GM12878 (cell line): ENCODE data around the gene DIRAS1. TPM values are rescaled to one million over a fixed set of nuclear protein-coding genes. Genes with fewer than 3 reads are reported as not detected.

Experiments used
- ATAC-seq: fragments of 200-7000 bp; cut with Tn5 transposase; 3 replicates; pipeline ENCODE4 v1.9.1; 2020; ENCODE audit warnings: mild to moderate bottlenecking, moderate library complexity
- BruUV-seq: library from RNA; stranded (reverse); fragments of 400-500 nt; replicated peaks from 2 replicates; lab custom pipeline; 2021; lab: Mats Ljungman, UMichigan
- CTCF ChIA-PET: fragments of 300-600 bp; sonication (Branson Sonifier 250); formaldehyde crosslinking; extraction: SDS; loops from one replicate; lab custom pipeline; 2021; ENCODE audit warnings: inconsistent platforms; lab: Yijun Ruan, JAX
- POLR2A ChIA-PET: fragments of 350-600 bp; formaldehyde crosslinking; extraction: SDS; loops from one replicate; lab custom pipeline; 2021; ENCODE audit warnings: inconsistent platforms; lab: Charles Lee
- RAD21 ChIA-PET: fragments of 300-600 bp; sonication (Branson Sonifier 250); formaldehyde crosslinking; loops from one replicate; lab custom pipeline; 2023; ENCODE audit warnings: antibody characterized with exemption; ENCODE audit not compliant: unreplicated experiment; lab: Charles Lee
- SMC1A ChIA-PET: fragments of 300-600 bp; sonication (Branson Sonifier 250); formaldehyde crosslinking; loops from one replicate; lab custom pipeline; 2023; ENCODE audit not compliant: unreplicated experiment, uncharacterized antibody; lab: Charles Lee
- DNase-seq: peaks from one replicate; pipeline ENCODE4 v3.0.0-alpha.2; 2011; ENCODE audit warnings: low read depth, low spot score
- FAIRE-seq: peaks from 3 replicates; lab custom pipeline; 2011; peaks lifted over from hg19 to GRCh38; lab: Jason Lieb, UNC
- H2AFZ ChIP-seq: 2 replicates; pipeline ENCODE4 v1.6.0; 2011; ENCODE audit warnings: low read depth, low read length, control low read depth; ENCODE audit not compliant: control insufficient read depth
- H3K27ac ChIP-seq: 2 replicates; pipeline ENCODE4 v1.5.1; 2011; ENCODE audit warnings: control low read depth; ENCODE audit not compliant: control insufficient read depth, insufficient read depth
- H3K27me3 ChIP-seq, 2 experiments: replicated peaks in 1 of 2; 2 replicates each; pipeline versions ENCODE4 v1.6.0 to v1.6.1; 2011; ENCODE audit warnings: low read length in 1 of 2; ENCODE audit not compliant: control insufficient read depth in 2 of 2, insufficient read depth in 2 of 2
- H3K36me3 ChIP-seq, 2 experiments: 2 replicates each; pipeline ENCODE4 v1.5.1; 2011; ENCODE audit warnings: low read length in 1 of 2; ENCODE audit not compliant: control insufficient read depth in 2 of 2, insufficient read depth in 2 of 2
- H3K4me1 ChIP-seq: 2 replicates; pipeline ENCODE4 v1.6.1; 2011; ENCODE audit warnings: mild to moderate bottlenecking, low read length, moderate library complexity, mixed read lengths; ENCODE audit not compliant: control insufficient read depth, insufficient read depth
- H3K4me2 ChIP-seq: 2 replicates; pipeline ENCODE4 v1.6.0; 2011; ENCODE audit warnings: control low read depth; ENCODE audit not compliant: control insufficient read depth, insufficient read depth
- H3K4me3 ChIP-seq: fragments of 200-600 bp; sonication (generic); 2 replicates; pipeline ENCODE4 v1.5.1; 2016
- H3K79me2 ChIP-seq: 2 replicates; pipeline ENCODE4 v1.6.0; 2011; ENCODE audit warnings: low read length; ENCODE audit not compliant: control insufficient read depth, insufficient read depth
- H3K9ac ChIP-seq: 2 replicates; pipeline ENCODE4 v1.8.0; 2011; ENCODE audit warnings: low read length, control low read depth, mixed read lengths; ENCODE audit not compliant: control insufficient read depth, insufficient read depth
- H3K9me3 ChIP-seq: replicated peaks from 3 replicates; pipeline ENCODE4 v1.5.1; 2011; ENCODE audit warnings: mild to moderate bottlenecking, low read length; ENCODE audit not compliant: control insufficient read depth, insufficient read depth
- H4K20me1 ChIP-seq: 2 replicates; pipeline ENCODE4 v1.6.0; 2011; ENCODE audit not compliant: control insufficient read depth, insufficient read depth
- CHD4 ChIP-seq: fragments of 200-600 bp; sonication (generic); IDR thresholded peaks from 2 replicates; pipeline ENCODE4 v1.6.1; 2016; ENCODE audit warnings: mild to moderate bottlenecking
- EED ChIP-seq: sonication (generic); IDR thresholded peaks from 2 replicates; pipeline ENCODE4 v1.6.1; 2016; ENCODE audit warnings: antibody characterized with exemption, low read depth
- GABPA ChIP-seq: IDR thresholded peaks from 2 replicates; pipeline ENCODE4 v1.6.1; 2014; ENCODE audit warnings: antibody characterized with exemption, low read depth, mild to moderate bottlenecking, inconsistent platforms
- HDGF ChIP-seq: fragments of 450-650 bp; IDR thresholded peaks from 2 replicates; pipeline ENCODE4 v1.6.1; 2016; ENCODE audit warnings: antibody characterized with exemption
- NFYB ChIP-seq: IDR thresholded peaks from 2 replicates; pipeline ENCODE4 v1.6.1; 2011; ENCODE audit warnings: low read depth, mild to moderate bottlenecking, low read length, improper control_type of control experiment, moderate library complexity; ENCODE audit not compliant: insufficient read depth
- PAX8 ChIP-seq: fragments of 450-650 bp; IDR thresholded peaks from 2 replicates; pipeline ENCODE4 v1.6.1; 2017; ENCODE audit warnings: mild to moderate bottlenecking, moderate library complexity
- RAD21 ChIP-seq: IDR thresholded peaks from 2 replicates; pipeline ENCODE4 v1.6.1; 2011; ENCODE audit warnings: mild to moderate bottlenecking, low read depth, low read length, moderate library complexity; ENCODE audit not compliant: insufficient read depth
- STAT1 ChIP-seq: fragments of 450-650 bp; conservative IDR thresholded peaks from 2 replicates; pipeline ENCODE4 v1.6.1; 2014; ENCODE audit warnings: antibody characterized with exemption, mild to moderate bottlenecking
- SUZ12 ChIP-seq: fragments of 200-600 bp; sonication (generic); IDR thresholded peaks from one replicate; pipeline ENCODE4 v1.6.1; 2018; ENCODE audit warnings: antibody characterized with exemption, mild to moderate bottlenecking; ENCODE audit not compliant: unreplicated experiment
- TBL1XR1 ChIP-seq: IDR thresholded peaks from 2 replicates; pipeline ENCODE4 v1.6.1; 2012; ENCODE audit warnings: low read depth, low read length, improper control_type of control experiment
- YBX1 ChIP-seq: fragments of 450-650 bp; IDR thresholded peaks from 2 replicates; pipeline ENCODE4 v1.6.1; 2016; ENCODE audit warnings: antibody characterized with exemption
- WGBS: methylation state at CpG from one replicate; pipeline ENCODE4 v1.1.6; 2016; ENCODE audit warnings: low lambda C conversion rate; ENCODE audit not compliant: insufficient replicate concordance, insufficient coverage; ENCODE audit errors: missing lambda C conversion rate; 5-methylcytosine and 5-hydroxymethylcytosine counted together
- in situ Hi-C: fragments of 300-500 bp; cut with MboI; formaldehyde crosslinking; loops from 9 replicates; pipeline ENCODE4 v1.14.3; 2018; ENCODE audit warnings: mixed read lengths
- intact Hi-C: fragments of 100-400 bp; cut with micrococcal nuclease; formaldehyde crosslinking; loops from one replicate; pipeline ENCODE4 v1.14.2; 2022; ENCODE audit not compliant: unreplicated experiment
- polyA plus RNA-seq, 11 experiments: library from polyadenylated mRNA; depleted of rRNA in 4 of 11; unstranded in 6 of 11; stranded (reverse) in 5 of 11; fragments of >200 nt; fragmentation: Nextera tagmentation in 4 of 11; fragmentation: Illumina TruSeq in 1 of 11; extraction: Ambion mirVana in 4 of 11; extraction: Trizol in 1 of 11; gene quantifications; 1 replicate in 1 of 11; 2 replicates in 10 of 11; pipeline versions ENCODE4 v1.2.1 to v1.2.3, GENCODE V29; 2011 to 2016; ENCODE audit warnings: inconsistent platforms in 2 of 11, missing spikeins in 2 of 11, low read depth in 1 of 11
- total RNA-seq, 4 experiments: library from RNA; depleted of rRNA in 3 of 4; stranded (reverse); fragments of >200 nt in 3 of 4; fragmentation: Illumina TruSeq in 1 of 4; extraction: Trizol in 1 of 4; gene quantifications; 2 replicates each; pipeline versions ENCODE4 v1.2.1 to v1.2.3, GENCODE V29; 2013 to 2021
- TF ChIP-seq, protein P1 (sequence below): IDR thresholded peaks from 2 replicates; pipeline ENCODE4 v1.6.1; 2011; ENCODE audit warnings: borderline replicate concordance, low read depth, mild to moderate bottlenecking, moderate library complexity, mixed read lengths, low read length; ENCODE audit not compliant: insufficient read depth; ENCODE audit errors: extremely low read length
- TF ChIP-seq, protein P2 (sequence below): IDR thresholded peaks from 2 replicates; pipeline ENCODE4 v1.6.1; 2012; ENCODE audit warnings: improper control_type of control experiment, low read depth, low read length; ENCODE audit not compliant: insufficient replicate concordance

DIRAS1 gene
- total and polyA plus RNA-seq, 10 of the 15 experiments (the other 5 are each of a cell fraction or from before 2014, with no cell fraction given): 0.04 to 0.18 (median 0.08) TPM; not detected in 3

DNA sequence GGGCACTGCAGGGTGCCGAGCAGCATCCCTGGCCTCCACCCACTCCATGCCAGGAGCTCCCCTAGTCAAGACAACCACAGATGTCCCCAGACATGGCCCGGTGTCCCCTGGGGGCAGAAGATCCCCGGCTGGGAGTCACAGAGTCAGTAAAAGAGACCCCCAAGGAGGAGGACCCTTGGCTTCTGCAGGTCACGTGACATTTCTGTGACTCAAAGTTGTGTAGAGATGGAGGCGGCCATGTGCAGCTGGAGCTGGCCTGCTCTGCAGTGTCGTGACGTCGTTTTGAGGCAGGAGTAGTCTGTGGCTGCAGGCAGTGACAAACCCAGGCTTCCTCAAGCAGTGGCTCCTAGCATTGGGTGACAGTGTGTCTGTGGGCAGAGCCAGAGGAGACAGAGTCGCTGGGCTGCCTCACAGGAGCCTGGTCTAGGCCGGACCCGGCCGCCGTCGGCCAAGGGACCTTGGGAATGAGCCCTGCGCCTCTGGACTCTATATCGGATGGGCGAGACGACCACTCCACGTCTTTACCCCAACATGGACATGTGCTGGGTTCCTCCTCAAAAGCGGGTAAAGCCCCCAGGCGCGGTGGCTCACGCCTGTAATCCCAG is 7.7 kb upstream of the DIRAS1 start:
- intact Hi-C loops (no loop called here), in situ Hi-C loops (no loop called here)
- ChIA-PET CTCF (no interaction called here), SMC1A (no interaction called here), POLR2A (no interaction called here), RAD21 (no interaction called here)
- H3K9me3 ChIP-seq: no peaks in the 10 kb centered on the region
- H3K27ac ChIP-seq: no peak overlapping the region
- no peaks in the 10 kb centered on the region for H3K79me2 ChIP-seq
- H2AFZ ChIP-seq: no peak overlapping the region
- ATAC-seq (no peak), DNase-seq (no peak), FAIRE-seq (no peak)
- BruUV-seq: no TSS peak
- no peak overlapping the region for H3K9ac ChIP-seq
- H3K4me1 ChIP-seq: no peaks in the 10 kb centered on the region
- H3K4me3 ChIP-seq: no peak overlapping the region
- no peaks in the 10 kb centered on the region; a peak in 2 of 4 replicates for H3K36me3 ChIP-seq
- H4K20me1 ChIP-seq: no peaks in the 10 kb centered on the region
- WGBS: 57% methylated on average over 23 of the region's 23 CpGs
- H3K27me3 ChIP-seq: no peaks in the 10 kb centered on the region
- TF ChIP-seq, protein P1, sequence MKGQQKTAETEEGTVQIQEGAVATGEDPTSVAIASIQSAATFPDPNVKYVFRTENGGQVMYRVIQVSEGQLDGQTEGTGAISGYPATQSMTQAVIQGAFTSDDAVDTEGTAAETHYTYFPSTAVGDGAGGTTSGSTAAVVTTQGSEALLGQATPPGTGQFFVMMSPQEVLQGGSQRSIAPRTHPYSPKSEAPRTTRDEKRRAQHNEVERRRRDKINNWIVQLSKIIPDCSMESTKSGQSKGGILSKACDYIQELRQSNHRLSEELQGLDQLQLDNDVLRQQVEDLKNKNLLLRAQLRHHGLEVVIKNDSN: peak; percentile 23
- TF ChIP-seq NFYB: no peak
- TF ChIP-seq RAD21: no peak
- no peak overlapping the region for H3K4me2 ChIP-seq

DNA sequence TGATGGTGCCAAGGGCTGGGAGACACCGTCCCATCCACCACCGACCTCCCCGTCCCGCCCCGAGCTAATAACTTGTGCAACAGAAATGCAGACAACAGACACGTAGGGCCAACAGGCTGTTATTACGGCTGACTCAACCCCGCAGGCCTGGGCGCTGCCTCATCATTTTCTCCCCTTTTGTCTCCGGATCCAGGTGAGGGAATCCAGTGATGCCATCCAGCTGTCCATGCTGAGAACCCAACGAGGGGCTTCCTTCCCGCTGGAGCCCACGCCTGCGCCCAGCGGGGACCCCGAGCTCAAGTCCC is 6.4 kb upstream of the DIRAS1 start:
- Histone ChIP-seq H3K4me2 (no peak overlapping the region), H3K27me3 (no peaks in the 10 kb centered on the region; a peak in 1 of 4 replicates), H3K4me1 (no peaks in the 10 kb centered on the region), H4K20me1 (no peaks in the 10 kb centered on the region), H2AFZ (no peak overlapping the region), H3K27ac (no peak overlapping the region), H3K36me3 (no peaks in the 10 kb centered on the region; a peak in 1 of 4 replicates), H3K9ac (no peak overlapping the region), H3K9me3 (no peaks in the 10 kb centered on the region), H3K4me3 (no peak overlapping the region), H3K79me2 (no peaks in the 10 kb centered on the region)
- in situ Hi-C loops: no loop called here
- POLR2A ChIA-PET: no interaction called here
- FAIRE-seq (no peak), DNase-seq (no peak), ATAC-seq (no peak)
- BruUV-seq: no TSS peak
- RAD21 ChIA-PET: interaction anchor here (1.6 kb wide), 1 partner anchor 79 kb away, joined by 7 read pairs; no protein-coding TSS in a partner anchor
- intact Hi-C loops: no loop called here
- SMC1A ChIA-PET: interaction anchor here (1.0 kb wide), 1 partner anchor 79 kb away, joined by 3 read pairs; no protein-coding TSS in a partner anchor
- CTCF ChIA-PET: interaction anchor here (1.3 kb wide), 1 partner anchor 79 kb away, joined by 3 read pairs; no protein-coding TSS in a partner anchor
- 95% methylated on average over 16 of the region's 16 CpGs for WGBS
- no peak for TF ChIP-seq SUZ12
- no peak for TF ChIP-seq STAT1
- TF ChIP-seq CHD4: no peak
- TF ChIP-seq GABPA: no peak
- TF ChIP-seq TBL1XR1: no peak
- TF ChIP-seq, protein P2, sequence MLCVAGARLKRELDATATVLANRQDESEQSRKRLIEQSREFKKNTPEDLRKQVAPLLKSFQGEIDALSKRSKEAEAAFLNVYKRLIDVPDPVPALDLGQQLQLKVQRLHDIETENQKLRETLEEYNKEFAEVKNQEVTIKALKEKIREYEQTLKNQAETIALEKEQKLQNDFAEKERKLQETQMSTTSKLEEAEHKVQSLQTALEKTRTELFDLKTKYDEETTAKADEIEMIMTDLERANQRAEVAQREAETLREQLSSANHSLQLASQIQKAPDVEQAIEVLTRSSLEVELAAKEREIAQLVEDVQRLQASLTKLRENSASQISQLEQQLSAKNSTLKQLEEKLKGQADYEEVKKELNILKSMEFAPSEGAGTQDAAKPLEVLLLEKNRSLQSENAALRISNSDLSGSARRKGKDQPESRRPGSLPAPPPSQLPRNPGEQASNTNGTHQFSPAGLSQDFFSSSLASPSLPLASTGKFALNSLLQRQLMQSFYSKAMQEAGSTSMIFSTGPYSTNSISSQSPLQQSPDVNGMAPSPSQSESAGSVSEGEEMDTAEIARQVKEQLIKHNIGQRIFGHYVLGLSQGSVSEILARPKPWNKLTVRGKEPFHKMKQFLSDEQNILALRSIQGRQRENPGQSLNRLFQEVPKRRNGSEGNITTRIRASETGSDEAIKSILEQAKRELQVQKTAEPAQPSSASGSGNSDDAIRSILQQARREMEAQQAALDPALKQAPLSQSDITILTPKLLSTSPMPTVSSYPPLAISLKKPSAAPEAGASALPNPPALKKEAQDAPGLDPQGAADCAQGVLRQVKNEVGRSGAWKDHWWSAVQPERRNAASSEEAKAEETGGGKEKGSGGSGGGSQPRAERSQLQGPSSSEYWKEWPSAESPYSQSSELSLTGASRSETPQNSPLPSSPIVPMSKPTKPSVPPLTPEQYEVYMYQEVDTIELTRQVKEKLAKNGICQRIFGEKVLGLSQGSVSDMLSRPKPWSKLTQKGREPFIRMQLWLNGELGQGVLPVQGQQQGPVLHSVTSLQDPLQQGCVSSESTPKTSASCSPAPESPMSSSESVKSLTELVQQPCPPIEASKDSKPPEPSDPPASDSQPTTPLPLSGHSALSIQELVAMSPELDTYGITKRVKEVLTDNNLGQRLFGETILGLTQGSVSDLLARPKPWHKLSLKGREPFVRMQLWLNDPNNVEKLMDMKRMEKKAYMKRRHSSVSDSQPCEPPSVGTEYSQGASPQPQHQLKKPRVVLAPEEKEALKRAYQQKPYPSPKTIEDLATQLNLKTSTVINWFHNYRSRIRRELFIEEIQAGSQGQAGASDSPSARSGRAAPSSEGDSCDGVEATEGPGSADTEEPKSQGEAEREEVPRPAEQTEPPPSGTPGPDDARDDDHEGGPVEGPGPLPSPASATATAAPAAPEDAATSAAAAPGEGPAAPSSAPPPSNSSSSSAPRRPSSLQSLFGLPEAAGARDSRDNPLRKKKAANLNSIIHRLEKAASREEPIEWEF: no peak
- no peak for TF ChIP-seq HDGF
- TF ChIP-seq PAX8: no peak
- no peak for TF ChIP-seq EED
- TF ChIP-seq YBX1: no peak
